ENCODE measurements around the gene UBA5. TPM values are rescaled to one million over a fixed set of nuclear protein-coding genes. Genes with fewer than 3 reads are reported as not detected.

The UBA5 gene
- polyA plus RNA-seq, 2 of the 4 experiments (the other 2 are of a cell fraction): 41.8 to 49.1 TPM

GRCh38 chr3:132679911-132680310, 19.8 kb downstream of the UBA5 start:
- POLR2A ChIA-PET: no interaction called here
- WGBS (ENCODE audit: missing lambda C conversion rate): 87% methylated on average over 5 of the region's 5 CpGs
- no peak for FAIRE-seq

GRCh38 chr3:132681421-132681820, 21.3 kb downstream of the UBA5 start:
- CTCF ChIA-PET: interaction anchor here (1.4 kb wide), 1 partner anchor 9 kb away, joined by 4 read pairs; no protein-coding TSS in a partner anchor
- FAIRE-seq (no peak), DNase-seq (ENCODE audit: low read depth in 1 of 2, low spot score in 1 of 2) (no peak), ATAC-seq (no peak)
- Histone ChIP-seq H3K9me3 (no peaks in the 10 kb centered on the region), H3K4me1 (no peaks in the 10 kb centered on the region), H3K4me2 (no peak overlapping the region), H3K27ac (no peak overlapping the region), H3K4me3 (no peak overlapping the region)
- WGBS (ENCODE audit: missing lambda C conversion rate): 91% methylated on average over 3 of the region's 3 CpGs
- no peak for TF ChIP-seq CHD4 (IDR thresholded peaks at IDR 0.05; ENCODE audit: borderline replicate concordance)
- no peak for TF ChIP-seq EP300 (IDR thresholded peaks at IDR 0.05)
- no peak for TF ChIP-seq USF2 (IDR thresholded peaks at IDR 0.05)
- no peak for TF ChIP-seq MYC (IDR thresholded peaks at IDR 0.05; ENCODE audit: borderline replicate concordance, low read length)
- TF ChIP-seq HOXB13 (CRISPR knock-in tag; IDR thresholded peaks at IDR 0.05; ENCODE audit: low read depth): no peak
- no peak for TF ChIP-seq BCL3 (IDR thresholded peaks at IDR 0.05)
- TF ChIP-seq CTCF (IDR thresholded peaks at IDR 0.05): no peak
- no peak for TF ChIP-seq E2F6 (IDR thresholded peaks at IDR 0.05; ENCODE audit: borderline replicate concordance, low read depth)
- no peak for TF ChIP-seq HES2 (IDR thresholded peaks at IDR 0.05)
- TF ChIP-seq HMGXB4 (CRISPR knock-in tag; IDR thresholded peaks at IDR 0.05; ENCODE audit: borderline replicate concordance): no peak
- no peak for TF ChIP-seq HOXB5 (CRISPR knock-in tag; IDR thresholded peaks at IDR 0.05)
- no peak for TF ChIP-seq ZFP36 (IDR thresholded peaks at IDR 0.05; ENCODE audit: borderline replicate concordance, partially characterized antibody)
- TF ChIP-seq NFE2L2 (conservative IDR thresholded peaks at IDR 0.05; ENCODE audit: low read length): no peak
- no peak for TF ChIP-seq SREBF2 (IDR thresholded peaks at IDR 0.05)
- TF ChIP-seq CHD2 (IDR thresholded peaks at IDR 0.05; ENCODE audit: low read length, partially characterized antibody): no peak
- no peak for TF ChIP-seq HDAC2 (IDR thresholded peaks at IDR 0.05)
- no peak for TF ChIP-seq JUN (IDR thresholded peaks at IDR 0.05)
- no peak for TF ChIP-seq ESRRA (IDR thresholded peaks at IDR 0.05; ENCODE audit: borderline replicate concordance, low read length)
- POLR2A ChIA-PET: no interaction called here

More at GRCh38 chr3:132679911-132680310, 19.8 kb downstream of the UBA5 start:
- H3K4me3 ChIP-seq: no peak overlapping the region
- H3K9me3 ChIP-seq: no peaks in the 10 kb centered on the region
- ATAC-seq: no peak
- CTCF ChIA-PET: interaction anchor here (1.3 kb wide), 1 partner anchor 21 kb away, joined by 5 read pairs; no protein-coding TSS in a partner anchor
- no peak for DNase-seq (ENCODE audit: low read depth in 1 of 2, low spot score in 1 of 2)
- no peak overlapping the region for H3K4me2 ChIP-seq
- TF ChIP-seq ELK1 (IDR thresholded peaks at IDR 0.05; ENCODE audit: low read depth, low read length) (no peak), EP300 (IDR thresholded peaks at IDR 0.05) (no peak), MAZ (IDR thresholded peaks at IDR 0.05; ENCODE audit: borderline replicate concordance, low read depth, low read length) (no peak)
- no peak overlapping the region for H3K27ac ChIP-seq
- no peaks in the 10 kb centered on the region for H3K4me1 ChIP-seq
